GM18909 (cell line): Measurements from ENCODE around the gene CAMK1D.
"Not testable (repeated sequence)": the region's sequence is repeated elsewhere in the genome, so short reads cannot be mapped to it uniquely, and the experiment has no call there.

Experiments
- ATAC-seq: cut with Tn5 transposase; IDR thresholded peaks from one replicate; pipeline ENCODE4 v1.9.1; 2021; ENCODE audit warnings: mild to moderate bottlenecking; ENCODE audit not compliant: unreplicated experiment, poor library complexity

The CAMK1D gene

DNA sequence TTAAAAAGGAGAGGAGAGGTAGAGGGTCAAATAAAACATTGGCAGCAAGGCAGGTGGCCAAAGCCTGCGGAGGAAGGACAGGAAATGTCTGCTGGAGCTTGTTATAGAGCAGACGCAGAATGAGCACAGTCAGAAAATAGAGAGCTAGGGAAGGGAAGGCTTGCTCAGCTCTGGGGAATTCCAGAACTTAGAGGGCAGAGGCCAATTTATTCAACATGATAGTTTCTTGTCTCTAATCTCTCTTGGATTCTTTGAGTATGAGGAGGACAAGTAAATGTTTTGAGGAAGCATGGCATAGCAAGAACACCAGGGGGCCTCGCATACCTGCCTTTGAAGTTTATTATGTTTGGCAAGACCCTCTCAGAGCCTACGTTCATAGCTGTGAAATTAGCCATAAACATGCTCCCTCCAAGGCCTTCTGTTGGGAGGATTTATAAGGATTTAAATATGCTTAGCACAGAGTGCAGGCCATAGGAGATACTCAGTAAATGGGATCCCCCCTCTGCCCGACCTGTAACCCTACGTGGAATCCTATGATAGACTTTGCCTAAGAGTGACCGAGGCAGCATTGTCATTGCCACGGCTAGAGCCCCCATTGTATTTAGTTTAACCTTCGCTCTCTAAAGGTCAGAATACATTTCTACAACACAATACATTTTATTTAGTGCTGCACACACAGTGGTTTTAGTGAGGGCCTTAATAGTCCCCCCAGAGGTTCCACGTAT is 358.3 kb downstream of the CAMK1D start:
- ATAC-seq, result no peak

DNA sequence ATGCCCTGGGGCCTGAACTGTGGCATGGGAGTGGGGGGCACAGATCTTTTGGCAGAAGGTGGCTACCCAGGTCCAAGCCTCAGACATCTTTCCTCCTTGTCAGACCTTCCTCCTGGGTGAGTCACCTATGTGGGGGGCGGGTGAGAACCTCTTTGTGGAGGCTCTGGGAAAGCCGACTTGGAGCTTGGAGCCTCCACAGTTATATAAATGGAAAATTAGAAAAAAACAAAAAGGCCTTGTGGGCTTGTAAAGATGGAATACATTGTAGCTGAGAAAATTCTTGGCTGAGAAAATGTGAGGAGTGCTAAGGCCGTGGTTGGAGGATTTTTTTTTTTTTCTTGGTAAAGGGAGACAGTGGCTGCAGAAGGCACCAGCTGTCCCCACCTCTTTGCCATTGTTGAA is 359.7 kb downstream of the CAMK1D start:
- ATAC-seq, result no peak

GRCh38 chr10:12709521-12709963 is 360.2 kb downstream of the CAMK1D start:
- no peak for ATAC-seq

DNA sequence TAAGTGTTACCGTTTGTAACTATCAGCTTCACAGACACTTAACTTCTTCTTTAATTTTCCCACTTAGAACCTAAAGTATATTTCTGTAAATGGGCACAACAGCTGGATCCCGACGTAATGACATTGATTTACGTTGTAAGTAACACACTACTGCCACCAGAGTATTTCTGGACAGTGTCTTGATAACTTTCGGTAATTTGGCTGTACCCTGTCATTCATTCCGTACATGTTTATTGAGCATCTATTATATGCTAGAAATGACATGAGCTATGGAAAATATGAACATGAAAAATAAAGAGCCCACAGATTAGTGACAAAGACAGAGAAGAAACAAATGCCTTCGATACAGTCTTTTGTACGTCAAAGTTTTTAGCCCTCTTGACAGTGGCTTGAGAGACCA is 360.8 kb downstream of the CAMK1D start:
- no peak for ATAC-seq

GRCh38 chr10:12710594-12711349 is 361.4 kb downstream of the CAMK1D start:
- ATAC-seq, result peak; percentile 88

DNA sequence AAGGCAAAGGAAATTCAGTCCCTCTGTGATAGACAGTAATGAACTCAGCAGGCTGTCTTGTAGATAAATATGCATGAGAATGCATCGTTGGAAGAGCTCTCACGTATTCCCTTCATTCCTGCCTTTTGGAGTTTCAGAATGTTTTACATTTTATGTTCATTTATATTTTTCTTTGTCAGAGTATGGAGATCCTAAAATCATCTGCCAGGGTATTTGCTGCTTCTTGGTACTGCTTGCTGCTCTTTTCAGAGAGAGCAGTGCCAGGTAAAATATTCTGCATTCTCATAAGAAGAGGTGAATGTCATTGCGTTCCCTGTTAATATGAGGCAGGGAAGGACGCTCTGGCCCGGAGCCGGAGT is 362.0 kb downstream of the CAMK1D start:
- no peak for ATAC-seq

- no peak for ATAC-seq
Measured at GRCh38 chr10:12712293-12712983, 363.1 kb downstream of the CAMK1D start.

DNA sequence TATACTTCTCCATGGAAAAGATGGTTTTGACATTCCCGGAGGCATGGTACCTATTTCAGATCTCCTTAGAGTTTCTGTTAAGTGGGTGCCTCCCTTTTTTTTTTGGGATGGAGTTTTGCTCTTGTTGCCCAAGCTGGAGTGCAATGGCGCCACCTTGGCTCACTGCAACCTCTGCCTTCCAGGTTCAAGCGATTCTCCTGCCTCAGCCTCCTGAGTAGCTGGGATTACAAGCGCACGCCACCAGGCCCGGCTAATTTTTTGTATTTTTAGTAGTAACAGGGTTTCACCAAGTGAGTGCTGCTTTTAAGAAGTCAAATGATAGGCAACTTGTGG is 363.6 kb downstream of the CAMK1D start:
- ATAC-seq, result not testable (repeated sequence)

- no peak for ATAC-seq
Measured at GRCh38 chr10:12716042-12716441, 366.7 kb downstream of the CAMK1D start.

- no peak for ATAC-seq
Measured at GRCh38 chr10:12717981-12718707, 368.8 kb downstream of the CAMK1D start.

GRCh38 chr10:12719365-12719764 is 370.0 kb downstream of the CAMK1D start:
- ATAC-seq, result no peak

- no peak for ATAC-seq
Measured at GRCh38 chr10:12720217-12720981, 371.1 kb downstream of the CAMK1D start.

DNA sequence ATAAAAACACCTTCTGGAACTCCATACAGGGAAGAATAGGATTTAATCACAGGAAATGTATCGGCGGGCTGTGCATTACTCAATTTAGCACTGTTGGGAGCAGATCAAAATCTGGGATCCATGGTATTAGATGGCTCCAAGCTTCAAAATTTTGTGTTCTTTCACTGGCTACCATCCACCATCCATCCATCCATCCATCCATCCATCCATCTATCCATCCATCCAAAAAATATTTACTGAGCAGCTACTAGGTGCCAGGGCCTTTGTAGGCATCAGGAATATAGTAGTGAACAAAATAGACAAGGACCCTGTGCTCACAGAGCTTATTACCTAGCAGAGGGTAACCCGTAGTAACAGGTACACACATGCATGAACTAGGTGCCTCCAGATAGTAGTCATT is 372.0 kb downstream of the CAMK1D start:
- no peak for ATAC-seq

- no peak for ATAC-seq
Measured at GRCh38 chr10:12723220-12723619, 373.9 kb downstream of the CAMK1D start.

- no peak for ATAC-seq
Measured at GRCh38 chr10:12724807-12725579, 375.6 kb downstream of the CAMK1D start.

- not testable (repeated sequence) for ATAC-seq
Measured at GRCh38 chr10:12725580-12725888, 376.2 kb downstream of the CAMK1D start.

- no peak for ATAC-seq
Measured at GRCh38 chr10:12726971-12727831, 377.9 kb downstream of the CAMK1D start.

- ATAC-seq, result no peak
Measured at GRCh38 chr10:12727832-12728215, 378.5 kb downstream of the CAMK1D start.

GRCh38 chr10:12728494-12728893 is 379.1 kb downstream of the CAMK1D start:
- ATAC-seq, result no peak
